ENCODE measurements around the gene ANXA6. TPM values are rescaled to one million over a fixed set of nuclear protein-coding genes. Genes with fewer than 3 reads are reported as not detected.

The ANXA6 gene
- total RNA-seq, 2 donors from 2014 or later, result 328 to 430 TPM

DNA sequence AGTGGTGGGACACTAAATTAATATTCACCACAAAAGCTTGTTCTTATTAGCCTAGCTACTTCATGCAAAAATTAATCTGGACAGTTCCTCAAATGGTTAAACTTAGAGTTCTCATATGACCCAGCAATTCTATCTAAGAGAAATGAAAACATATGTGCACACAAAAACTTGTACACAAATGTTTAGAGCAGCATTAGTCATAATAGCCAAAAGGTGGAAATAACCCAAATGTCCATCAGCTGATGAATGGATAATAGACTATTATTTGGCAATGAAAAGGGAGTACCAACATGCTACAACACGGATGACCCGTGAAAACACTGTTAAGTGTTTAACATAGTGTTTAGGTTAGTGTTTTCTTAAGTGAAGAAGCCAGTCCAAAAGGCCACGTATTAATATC, 43.9 kb downstream of the ANXA6 start:
- intact Hi-C loops (cut with DNase I), result loop anchor here in 1 of 2 donors (2.0 kb wide), 1 partner anchor 63 kb away; no protein-coding TSS in a partner anchor
- DNase-seq (ENCODE audit: low spot score), result no peak

DNA sequence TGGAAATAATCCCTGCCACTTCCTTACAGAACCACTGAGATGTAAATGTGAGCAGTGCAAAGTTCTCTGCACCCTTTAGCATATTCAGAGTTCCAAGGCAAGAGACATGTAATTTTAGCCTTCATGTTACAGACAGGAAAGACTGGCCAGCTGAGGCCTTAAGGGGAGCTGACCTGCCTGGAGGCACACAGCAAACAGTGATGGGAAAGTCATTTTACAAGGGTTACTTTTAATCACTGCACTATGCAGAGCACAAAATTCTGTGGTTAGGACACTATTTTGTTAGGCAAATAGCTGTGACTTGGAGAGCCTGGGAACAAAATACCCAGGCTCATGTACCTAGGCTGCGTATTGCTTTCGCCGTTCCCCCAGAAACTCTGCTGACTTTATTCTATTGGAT, 46.6 kb downstream of the ANXA6 start:
- no peak for DNase-seq (ENCODE audit: low spot score)
- intact Hi-C loops (cut with DNase I), result loop anchor here in 1 of 2 donors (1.0 kb wide), 1 partner anchor 20 kb away; no protein-coding TSS in a partner anchor

DNA sequence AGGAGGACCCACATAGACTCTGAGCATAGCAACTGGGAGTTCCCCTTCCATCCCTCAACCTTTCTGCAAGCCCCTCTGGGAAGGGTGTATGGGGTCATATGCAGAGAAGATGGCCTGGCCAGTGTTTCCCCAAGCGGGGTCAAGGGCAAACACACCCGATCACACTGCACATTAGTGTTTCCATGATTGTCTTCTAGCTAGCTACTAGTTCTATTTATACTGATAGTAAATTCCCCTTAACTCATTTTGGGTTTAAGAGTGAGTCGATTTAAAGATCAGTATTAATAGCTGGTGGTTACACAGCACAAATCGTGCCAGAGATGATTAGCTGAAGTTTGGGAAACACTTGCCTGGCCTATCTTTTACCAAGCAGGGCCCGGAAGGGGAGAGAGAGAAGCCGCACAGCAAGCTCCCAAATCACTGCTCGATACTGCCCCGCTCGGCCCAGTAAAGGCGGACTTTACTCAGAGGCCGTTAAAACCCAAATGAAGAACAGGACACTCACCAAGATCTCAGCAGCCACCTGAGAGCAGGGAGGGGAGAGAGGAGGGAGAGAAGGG, 47.4 kb downstream of the ANXA6 start:
- DNase-seq (ENCODE audit: low spot score), result no peak
- intact Hi-C loops (cut with DNase I), result no loop called here

DNA sequence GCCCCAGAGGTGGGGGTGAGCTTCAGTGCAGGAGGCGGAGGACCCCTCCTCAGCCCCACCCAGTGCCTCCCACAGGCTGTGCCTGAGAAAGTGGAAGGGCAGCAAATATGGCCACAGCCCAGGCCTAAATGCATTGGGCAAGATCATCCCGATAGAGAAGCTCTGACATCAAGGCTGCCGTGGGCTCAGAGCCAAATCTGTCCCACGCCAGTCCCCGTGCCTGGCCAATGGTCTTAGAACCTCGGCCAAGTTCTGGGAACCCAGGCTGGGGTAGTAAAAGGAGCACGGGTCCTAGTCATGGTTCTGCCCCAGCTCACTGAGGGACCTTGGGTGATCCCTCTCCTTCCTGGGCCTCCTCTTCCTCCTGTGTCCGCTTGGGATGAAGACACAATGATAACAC, 49.0 kb downstream of the ANXA6 start:
- intact Hi-C loops (cut with DNase I), result loop anchor here in 1 of 2 donors (5.0 kb wide), 1 partner anchor 51 kb away; no protein-coding TSS in a partner anchor
- DNase-seq (ENCODE audit: low spot score), result no peak

DNA sequence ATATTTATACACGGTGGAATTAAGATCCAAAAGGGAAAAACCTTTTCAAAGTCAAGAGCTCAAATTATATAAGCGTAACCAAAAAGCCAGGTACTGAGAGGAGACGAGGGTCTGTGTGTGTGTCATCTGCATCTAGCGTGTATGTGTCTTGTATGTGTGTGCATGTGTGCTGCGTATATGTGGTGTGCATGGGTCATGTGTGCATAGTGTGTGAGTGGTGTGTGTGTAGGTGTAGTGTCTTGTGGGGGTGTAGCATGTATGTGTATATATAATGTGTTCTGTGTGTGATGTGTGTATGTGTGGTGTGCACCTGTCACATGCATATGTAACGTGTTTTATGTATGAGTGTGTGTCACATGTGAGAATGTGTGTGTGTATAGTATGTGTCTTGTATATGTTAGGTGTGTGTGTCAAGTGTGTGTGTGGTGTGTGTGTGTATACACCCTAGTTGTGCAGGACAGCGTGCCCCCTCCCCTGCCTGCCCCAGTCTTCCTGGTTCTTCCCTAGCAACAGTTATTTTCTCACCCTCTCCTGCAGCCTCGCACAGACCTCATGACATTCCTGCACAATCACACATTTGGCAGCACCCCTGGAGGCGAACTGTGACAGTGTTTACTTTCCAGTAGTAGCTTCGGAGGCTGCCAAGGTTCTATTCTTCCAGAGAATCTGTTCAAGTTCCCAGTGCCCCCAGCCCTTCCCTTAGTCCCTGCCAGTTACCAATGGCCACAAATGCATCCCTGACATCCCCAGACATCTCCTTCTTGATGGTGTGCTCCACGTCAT, 49.6 kb downstream of the ANXA6 start:
- intact Hi-C loops (cut with DNase I), result loop anchor here in 1 of 2 donors (5.0 kb wide), 1 partner anchor 51 kb away; no protein-coding TSS in a partner anchor
- no peak for DNase-seq (ENCODE audit: low spot score)

DNA sequence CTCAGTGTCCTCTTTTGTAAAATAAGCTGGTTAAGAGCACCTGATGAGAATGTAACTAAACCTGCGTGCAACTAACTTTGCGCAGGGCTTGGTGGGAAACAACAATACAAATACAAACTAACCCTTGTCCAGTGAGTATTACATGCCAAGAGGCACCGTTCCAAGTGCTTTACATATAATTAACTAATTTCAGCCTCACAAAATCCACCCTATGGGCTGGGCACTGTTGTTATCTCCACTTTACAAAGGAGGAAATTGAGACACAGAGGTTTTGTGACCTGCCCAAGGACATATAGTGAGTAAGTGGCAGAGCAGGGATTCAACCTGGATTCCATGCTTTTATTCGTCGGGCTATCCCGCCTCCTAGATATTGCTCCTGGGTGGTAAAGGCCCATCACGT, 50.5 kb downstream of the ANXA6 start:
- intact Hi-C loops (cut with DNase I), result loop anchor here in 1 of 2 donors (5.0 kb wide), 1 partner anchor 50 kb away; no protein-coding TSS in a partner anchor
- no peak for DNase-seq (ENCODE audit: low spot score)

DNA sequence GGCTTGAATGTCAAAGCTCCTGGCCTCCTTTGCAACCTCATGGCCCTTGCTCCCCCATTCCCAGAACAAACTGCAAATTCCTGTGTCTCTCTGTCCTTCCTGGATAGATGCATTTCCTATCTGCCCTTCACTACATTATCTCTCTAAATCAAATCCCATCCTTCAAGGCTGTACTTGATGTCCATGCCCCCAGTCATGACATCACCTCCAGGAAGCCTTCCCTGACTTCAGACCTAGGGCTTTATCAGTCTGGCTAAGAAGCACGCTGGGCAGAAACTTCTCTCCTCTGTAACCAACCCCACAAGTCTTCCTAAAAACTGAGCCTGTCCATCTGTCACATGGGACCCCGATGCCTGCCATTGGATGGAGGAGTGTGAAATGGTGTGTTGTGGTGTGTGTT, 51.1 kb downstream of the ANXA6 start:
- intact Hi-C loops (cut with DNase I), result loop anchor here in 1 of 2 donors (5.0 kb wide), 1 partner anchor 49 kb away; no protein-coding TSS in a partner anchor
- no peak for DNase-seq (ENCODE audit: low spot score)

DNA sequence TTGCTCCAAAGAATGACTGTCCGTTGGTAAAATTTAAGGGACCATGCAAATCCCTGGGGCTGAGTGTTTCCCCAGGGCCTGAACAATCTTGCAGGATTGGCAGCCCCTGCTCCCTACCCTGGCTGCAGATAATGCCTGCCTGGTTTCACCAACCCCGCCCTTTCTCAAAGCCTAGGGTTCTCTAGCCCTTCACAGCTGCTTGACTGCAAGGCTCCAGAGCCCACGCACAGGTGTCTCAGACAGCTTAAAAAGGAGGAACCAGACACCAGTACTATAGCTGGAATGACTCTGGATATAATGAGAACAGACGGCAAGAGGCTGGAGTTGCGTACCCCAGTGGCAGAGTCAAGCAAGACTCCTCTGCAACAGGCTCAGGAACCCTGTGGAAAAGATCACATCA, 51.5 kb downstream of the ANXA6 start:
- intact Hi-C loops (cut with DNase I), result loop anchor here in 1 of 2 donors (5.0 kb wide), 1 partner anchor 49 kb away; no protein-coding TSS in a partner anchor
- DNase-seq (ENCODE audit: low spot score), result no peak

DNA sequence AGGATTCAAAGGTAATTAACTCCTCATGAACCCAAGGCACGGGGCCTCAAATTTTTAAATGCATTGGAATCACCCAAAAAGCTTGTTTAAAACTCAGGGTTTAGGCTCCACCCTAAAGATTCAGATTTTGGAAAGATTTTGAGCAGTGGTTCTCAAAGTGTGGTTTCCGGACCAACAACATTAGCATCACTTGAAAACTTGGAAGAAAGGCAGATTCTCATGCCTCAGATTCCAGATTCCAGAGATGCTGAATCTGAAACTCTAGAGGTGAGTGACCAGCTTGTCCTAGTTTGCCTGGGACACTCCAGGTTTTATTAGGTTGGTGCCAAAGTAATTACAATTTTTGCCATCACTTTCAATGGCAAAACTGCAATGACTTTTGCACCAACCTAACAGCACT, 52.0 kb downstream of the ANXA6 start:
- DNase-seq (ENCODE audit: low spot score), result no peak
- intact Hi-C loops (cut with DNase I), result loop anchor here in 1 of 2 donors (5.0 kb wide), 1 partner anchor 48 kb away; no protein-coding TSS in a partner anchor

DNA sequence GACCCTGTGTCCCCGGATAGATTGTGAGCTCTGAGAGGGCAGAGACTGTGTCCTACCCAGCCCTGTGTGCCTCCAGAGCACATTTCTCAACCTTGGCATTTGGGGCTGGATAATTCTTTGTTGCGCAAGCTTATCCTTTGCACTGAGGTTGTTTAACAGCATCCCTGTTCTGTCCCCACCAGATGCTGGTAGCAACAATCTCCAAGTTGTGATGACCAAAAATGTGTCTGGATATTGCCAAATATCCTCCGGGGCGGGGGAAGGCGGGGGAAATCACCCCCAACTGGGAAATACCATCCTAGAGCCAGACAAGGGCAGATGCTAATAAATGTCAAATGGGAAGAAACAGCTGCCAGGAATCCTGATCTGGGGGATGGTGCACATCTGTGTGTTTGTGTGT, 52.8 kb downstream of the ANXA6 start:
- DNase-seq (ENCODE audit: low spot score), result no peak
- intact Hi-C loops (cut with DNase I), result loop anchor here in 1 of 2 donors (5.0 kb wide), 1 partner anchor 47 kb away; no protein-coding TSS in a partner anchor

DNA sequence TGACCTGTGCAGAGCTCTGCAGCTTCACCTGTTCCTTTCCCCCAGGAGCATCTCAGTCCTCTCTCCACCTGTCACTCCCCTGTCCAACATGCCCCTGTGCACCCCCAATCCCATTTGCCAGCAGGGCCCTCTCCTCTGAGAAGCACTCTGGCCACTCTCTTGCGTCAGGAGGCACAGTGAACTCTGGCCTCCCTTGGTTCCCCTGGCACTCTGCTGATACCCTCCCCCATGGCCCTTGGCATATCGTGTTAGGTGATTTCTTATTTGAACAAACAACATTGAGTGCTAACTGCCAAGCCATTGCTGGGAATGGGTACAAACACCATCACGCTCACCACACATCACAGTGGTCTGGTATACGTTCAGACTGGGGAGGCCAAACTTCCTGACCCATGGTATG, 55.8 kb downstream of the ANXA6 start:
- no peak for DNase-seq (ENCODE audit: low spot score)
- intact Hi-C loops (cut with DNase I), result no loop called here

DNA sequence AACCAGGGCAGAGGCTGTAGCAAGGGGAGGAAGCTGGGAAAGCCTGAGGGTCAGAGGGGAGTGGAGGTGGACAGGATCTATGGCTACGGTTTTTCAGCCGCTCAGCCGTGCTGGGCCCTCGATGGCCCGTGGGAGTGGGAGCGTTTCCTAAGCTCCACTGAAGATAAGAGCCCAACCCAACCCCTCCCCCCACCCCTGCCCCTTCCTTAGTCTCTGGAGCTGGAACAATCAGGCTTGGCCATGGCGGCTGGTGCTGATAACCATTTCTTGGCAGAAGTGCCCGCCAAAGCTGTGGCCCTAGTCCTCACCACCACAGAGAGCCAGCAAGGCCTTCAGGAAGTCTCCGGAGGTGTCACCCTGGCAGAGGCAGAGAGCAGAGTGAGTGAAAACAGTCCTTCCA, 56.4 kb downstream of the ANXA6 start:
- intact Hi-C loops (cut with DNase I), result no loop called here
- DNase-seq (ENCODE audit: low spot score), result no peak

DNA sequence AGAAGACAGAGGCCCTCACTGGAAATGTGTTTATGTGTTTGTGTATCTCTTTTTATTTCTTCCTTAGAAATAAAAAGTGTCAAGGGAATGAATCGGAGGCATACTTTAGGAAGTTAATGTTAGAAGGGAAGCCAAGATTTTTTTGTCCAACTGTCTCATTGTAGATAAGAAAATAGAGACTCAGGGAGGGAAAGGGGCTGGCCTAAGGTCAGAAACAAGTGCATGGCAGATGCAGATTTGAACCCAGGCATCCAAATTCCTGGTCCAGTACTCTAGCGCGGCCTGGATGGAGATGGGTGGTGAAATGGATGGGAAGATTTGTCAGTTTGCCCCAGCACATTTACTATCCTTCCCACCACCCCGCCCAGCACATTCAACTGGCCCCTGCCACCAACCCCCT, 56.9 kb downstream of the ANXA6 start:
- intact Hi-C loops (cut with DNase I), result no loop called here
- DNase-seq (ENCODE audit: low spot score), result no peak

DNA sequence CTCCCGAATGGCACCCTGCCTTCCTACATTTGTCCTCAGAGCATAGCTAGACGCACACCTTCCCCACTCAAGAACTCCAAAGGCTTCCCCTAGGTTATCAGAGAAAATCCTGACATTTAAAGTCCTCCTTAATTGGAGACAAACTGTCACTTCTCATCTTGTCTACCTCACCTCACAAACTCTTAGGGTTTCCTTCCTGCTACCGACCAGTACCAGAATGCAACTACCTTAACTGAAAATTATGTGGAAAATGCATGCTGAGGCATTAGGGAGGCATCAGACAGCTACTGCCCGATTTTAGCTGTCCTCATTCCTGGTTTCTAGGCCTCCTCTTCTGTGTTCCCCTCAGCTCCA, 58.8 kb downstream of the ANXA6 start:
- DNase-seq (ENCODE audit: low spot score), result no peak
- intact Hi-C loops (cut with DNase I), result no loop called here

DNA sequence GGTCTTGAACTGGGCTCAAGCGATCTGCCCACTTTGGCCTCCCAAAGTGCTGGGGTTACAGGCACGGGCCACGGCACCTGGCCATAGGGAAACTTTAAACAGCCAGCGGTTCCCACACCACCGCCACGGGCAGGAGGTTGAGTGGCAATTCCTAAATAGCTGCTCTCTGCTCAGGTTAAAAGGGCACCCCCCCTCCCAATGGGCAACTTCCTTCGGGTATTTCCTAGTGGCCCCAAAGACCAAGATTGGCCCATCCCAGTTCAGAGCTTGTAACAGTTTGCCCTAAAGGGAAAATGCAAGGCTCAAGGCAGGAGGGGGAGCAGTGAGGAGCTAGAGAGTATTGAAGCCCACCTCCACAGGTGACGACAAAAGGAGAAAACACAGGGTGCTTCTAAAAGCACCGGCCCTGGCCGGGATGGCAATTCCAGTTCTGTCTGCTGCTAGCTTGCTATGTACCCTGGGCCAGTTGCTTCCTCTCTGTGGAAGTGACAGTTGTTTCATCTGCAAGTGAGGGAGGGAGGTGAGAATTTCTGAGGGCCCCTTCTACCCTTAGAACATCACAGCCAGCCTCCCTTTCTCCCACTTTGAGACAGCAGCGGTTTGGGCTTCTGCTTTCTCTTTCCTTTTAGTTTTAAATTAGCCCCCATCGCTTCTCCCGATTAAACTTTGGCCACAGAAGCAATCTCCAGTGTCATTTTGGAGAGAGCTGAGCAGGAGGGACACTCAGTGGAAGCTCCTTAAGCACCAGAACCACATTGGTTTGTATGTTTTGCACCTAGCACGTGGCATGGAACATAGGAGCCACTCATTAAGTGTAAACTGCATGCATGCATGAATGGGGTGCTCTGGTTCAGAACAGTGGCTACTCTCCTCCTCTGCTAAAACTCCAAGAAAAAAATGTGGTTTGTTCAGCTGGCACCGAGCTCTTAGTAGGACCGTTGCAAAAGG, 59.5 kb downstream of the ANXA6 start:
- intact Hi-C loops (cut with DNase I), result loop anchor here in 1 of 2 donors (1.0 kb wide), 1 partner anchor 31 kb away; no protein-coding TSS in a partner anchor
- no peak for DNase-seq (ENCODE audit: low spot score)

DNA sequence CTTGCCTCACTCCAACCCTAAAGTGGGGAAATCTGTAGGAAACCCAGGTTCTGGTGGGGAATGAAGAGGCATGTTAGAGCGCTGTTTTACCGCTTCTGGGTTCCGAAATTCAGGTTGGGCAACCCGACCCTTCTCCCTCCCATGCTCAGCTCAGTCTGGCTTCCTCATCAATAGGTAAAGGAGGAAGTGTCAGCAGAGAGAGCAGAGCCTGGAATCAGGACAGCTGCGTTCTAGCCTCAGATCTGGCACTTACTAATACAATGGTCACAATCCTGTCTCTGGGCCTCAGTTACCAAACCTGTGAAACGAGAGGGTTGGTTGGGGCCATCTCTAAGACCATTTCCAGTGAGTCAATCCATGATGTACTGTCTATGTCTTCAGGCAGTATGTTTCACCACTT, 60.5 kb downstream of the ANXA6 start:
- no peak for DNase-seq (ENCODE audit: low spot score)
- intact Hi-C loops (cut with DNase I), result loop anchor here in 1 of 2 donors (1.0 kb wide), 1 partner anchor 30 kb away; no protein-coding TSS in a partner anchor

DNA sequence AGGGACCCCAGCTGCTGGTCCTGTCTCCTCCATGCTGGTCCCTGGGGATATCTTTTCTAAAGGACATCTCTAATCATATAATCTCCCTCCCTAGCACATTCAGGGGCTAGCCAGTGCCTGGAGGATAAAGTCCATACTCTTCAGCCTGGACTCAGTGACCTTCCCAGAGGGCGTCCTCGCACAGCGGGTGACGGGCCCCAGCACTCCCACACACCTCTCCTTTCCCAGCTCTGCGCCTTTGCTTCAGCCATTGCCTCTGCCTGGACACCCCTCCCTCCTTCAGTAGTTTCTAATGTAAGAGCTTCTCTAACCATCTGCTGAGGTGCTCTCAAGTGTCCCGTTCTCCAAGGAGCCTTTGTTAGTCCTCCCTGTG, 61.6 kb downstream of the ANXA6 start:
- intact Hi-C loops (cut with DNase I), result no loop called here
- no peak for DNase-seq (ENCODE audit: low spot score)

DNA sequence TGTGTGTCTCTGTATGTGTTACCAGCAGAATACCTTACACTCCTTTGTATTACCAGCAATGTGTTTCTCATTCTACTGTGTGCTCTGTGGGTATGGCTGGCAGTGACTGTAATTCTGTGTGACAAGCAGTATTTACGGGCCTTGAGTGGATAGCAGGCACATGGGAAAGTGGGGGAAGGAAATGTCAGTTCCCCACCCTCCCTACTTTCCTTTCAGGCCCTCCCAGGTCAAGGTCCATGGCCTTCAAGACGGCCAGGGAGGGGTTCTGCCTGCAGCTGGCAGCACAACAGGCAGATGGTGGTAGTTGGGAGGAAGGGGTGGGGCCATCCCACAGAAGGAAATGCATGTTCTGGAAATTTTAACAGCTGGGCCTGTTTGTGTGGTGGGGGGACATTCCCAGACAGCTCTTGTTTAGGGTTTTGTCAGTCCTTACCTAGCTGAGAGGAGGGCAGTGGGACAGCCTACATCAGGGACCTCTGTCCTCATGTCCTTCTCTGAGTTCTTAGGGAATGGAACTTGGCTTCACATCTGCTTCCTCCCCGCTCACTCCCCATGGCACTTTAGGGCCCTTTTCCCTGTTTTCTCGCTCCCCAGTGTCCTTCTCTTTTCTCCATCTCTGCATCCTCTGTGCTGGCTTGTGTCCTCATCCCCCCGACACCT, 62.1 kb downstream of the ANXA6 start:
- intact Hi-C loops (cut with DNase I), result no loop called here
- DNase-seq (ENCODE audit: low spot score), result no peak

DNA sequence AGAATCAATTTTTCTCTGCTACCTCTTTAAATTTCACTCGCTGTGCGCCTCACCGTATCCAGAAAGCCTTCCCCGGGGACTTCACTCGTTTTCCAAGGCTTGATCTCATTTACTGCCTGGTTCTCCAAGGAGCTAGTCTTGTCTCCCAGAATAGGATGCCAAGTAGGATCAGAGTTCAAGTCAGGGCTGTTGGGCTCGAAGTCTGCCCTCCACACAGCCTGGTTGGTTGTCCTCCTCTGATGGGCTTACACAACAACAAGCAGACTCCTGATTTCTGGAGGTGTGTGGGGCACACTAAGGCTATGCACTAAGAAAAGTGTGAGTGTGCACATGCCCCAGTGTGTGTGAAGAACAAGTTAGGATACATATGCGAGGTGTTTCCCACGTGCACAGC, 62.7 kb downstream of the ANXA6 start:
- DNase-seq (ENCODE audit: low spot score), result no peak
- intact Hi-C loops (cut with DNase I), result no loop called here

All from posterior vena cava (tissue), 2 donors.